A204.1 (cell line): ENCODE measurements around the gene RAB11B.
"Not testable (repeated sequence)": the region's sequence is repeated elsewhere in the genome, so short reads cannot be mapped to it uniquely, and the experiment has no call there.

Experiments used
- FAIRE-seq: peaks from 2 replicates; lab custom pipeline; 2012; peaks lifted over from hg19 to GRCh38; lab: Jason Lieb, UNC

The RAB11B gene

DNA sequence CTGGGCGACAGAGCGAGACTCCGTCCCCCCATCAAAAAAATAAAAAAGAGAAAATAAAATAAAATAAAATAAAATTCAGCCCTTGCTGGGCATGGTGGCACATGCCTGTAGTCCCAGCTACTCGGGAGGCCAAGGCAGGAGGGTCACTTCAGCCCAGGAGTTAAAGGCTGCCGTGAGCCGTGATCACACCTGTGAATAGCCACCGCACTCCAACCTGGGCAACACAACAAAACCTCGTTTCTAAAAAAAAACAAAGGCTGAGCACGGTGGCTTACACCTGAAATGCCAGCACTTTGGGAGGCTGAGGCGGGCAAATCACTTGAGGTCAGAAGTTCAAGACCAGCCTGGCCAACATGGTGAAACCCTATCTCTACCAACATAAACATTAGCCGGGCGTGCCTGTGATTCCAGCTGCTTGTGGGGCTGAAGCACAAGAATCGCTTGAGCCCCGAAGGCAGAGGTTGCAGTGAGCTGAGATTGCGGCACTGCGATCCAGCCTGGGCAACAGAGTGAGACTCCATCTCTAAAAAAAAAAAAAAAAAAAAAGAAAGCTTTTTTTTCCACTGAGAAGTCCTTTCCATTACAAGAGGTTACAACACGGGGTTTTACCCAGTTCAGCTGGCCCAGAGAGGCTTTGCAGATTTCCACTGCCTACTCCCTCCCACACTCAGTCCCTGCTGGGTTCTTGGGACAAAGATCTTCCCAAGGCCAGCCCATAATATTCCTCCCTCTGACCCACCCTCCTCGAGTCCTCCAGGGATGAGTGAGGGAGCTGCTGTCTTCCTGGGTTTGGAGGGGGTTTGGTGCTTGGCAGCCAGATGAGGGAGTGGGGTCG, 19.8 kb upstream of the RAB11B start:
- no peak for FAIRE-seq

DNA sequence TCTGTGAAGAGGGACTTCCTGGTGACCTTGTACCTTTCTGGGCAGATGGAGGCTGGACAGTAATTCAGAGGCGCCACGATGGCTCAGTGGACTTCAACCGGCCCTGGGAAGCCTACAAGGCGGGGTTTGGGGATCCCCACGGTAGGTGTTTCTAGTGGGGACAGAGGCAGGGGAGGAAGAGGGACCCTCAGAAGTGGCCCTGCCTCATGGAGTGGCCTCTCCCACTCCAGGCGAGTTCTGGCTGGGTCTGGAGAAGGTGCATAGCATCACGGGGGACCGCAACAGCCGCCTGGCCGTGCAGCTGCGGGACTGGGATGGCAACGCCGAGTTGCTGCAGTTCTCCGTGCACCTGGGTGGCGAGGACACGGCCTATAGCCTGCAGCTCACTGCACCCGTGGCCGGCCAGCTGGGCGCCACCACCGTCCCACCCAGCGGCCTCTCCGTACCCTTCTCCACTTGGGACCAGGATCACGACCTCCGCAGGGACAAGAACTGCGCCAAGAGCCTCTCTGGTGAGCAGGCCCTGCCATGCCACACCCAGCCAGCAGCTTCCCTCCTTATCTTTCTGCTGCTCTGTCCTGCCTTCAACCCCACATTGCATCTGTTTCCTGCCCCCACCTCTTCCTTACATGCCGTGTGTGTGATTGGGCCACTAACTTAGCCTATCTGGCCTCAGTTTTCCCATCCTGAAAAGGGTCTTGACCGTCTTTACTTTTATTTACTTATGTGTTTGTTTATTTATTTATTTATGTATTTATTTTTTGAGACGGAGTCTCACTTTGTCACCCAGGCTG, 19.0 kb upstream of the RAB11B start:
- no peak for FAIRE-seq

DNA sequence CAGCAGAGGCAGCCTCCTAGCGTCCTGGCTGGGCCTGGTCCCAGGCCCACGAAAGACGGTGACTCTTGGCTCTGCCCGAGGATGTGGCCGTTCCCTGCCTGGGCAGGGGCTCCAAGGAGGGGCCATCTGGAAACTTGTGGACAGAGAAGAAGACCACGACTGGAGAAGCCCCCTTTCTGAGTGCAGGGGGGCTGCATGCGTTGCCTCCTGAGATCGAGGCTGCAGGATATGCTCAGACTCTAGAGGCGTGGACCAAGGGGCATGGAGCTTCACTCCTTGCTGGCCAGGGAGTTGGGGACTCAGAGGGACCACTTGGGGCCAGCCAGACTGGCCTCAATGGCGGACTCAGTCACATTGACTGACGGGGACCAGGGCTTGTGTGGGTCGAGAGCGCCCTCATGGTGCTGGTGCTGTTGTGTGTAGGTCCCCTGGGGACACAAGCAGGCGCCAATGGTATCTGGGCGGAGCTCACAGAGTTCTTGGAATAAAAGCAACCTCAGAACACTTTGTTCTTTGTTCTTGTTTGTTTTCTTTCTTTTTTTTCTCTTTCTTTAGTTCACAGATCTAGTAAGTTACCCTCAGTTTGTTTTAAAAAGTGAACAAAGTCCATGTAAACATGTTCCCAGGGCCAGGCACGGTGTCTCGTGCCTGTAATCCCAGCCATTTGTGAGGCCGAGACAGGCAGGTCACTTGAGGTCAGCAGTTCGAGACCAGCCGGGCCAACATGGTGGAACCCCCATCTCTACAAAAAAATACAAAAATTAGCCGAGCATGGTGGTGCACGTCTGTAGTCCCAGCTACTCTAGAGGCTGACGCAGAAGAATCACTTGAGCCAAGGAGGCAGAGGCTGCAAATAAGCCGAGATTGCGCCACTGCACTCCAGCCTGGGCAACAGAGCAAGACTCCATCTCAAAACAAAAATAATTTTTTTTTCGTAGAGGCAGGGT, 16.0 kb upstream of the RAB11B start:
- FAIRE-seq, result no peak

DNA sequence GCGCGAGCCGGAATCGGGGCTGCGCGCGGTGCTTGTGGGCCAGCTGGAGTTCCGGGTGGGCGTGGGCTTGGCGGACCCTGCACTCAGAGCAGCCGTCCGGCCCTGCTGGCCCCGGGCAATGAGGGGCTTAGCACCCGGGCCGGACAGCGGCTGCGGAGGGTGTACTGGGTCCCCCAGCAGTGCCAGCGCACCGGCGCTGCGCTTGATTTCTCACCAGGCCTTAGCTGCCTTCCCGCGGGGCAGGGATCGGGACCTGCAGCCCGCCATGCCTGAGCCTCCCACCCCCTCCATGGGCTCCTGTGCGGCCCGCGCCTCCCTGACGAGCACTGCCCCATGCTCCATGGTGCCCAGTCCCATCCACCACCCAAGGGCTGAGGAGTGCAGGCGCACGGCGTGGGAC, 14.4 kb upstream of the RAB11B start:
- FAIRE-seq, result not testable (repeated sequence)

DNA sequence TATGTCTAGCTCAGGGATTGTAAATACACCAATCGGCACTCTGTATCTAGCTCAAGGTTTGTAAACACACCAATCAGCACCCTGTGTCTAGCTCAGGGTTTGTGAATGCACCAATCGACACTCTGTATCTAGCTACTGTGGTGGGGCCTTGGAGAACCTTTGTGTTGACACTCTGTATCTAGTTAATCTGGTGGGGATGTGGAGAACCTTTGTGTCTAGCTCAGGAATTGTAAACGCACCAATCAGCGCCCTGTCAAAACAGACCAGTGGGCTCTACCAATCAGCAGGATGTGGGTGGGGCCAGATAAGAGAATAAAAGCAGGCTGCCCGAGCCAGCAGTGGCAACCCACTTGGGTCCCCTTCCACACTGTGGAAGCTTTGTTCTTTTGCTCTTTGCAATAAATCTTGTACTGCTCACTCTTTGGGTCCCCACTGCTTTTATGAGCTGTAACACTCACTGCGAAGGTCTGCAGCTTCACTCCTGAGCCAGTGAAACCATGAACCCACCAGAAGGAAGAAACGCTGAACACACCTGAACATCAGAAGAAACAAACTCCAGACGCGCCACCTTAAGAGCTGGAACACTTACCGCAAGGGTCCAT, 13.7 kb upstream of the RAB11B start:
- not testable (repeated sequence) for FAIRE-seq

DNA sequence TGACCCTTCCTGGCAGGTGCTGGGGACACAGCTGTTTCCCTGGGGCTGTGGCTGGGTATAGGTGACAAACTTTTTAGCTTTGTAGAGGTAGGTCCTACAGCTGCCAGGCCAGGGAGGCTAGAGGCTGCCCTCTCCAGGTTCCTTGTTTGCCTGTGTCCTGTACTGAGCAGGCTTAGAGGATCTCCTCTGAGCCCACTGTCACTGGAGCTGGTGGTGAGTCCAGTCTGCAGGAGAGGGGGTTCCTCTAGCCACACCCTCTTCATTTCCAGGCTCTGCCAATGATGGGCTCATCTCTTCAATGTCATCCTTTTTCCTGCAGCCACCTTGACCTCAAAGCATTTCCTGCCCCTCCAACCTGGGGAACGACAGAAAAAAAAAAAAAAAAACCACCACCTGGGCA, 12.6 kb upstream of the RAB11B start:
- no peak for FAIRE-seq

DNA sequence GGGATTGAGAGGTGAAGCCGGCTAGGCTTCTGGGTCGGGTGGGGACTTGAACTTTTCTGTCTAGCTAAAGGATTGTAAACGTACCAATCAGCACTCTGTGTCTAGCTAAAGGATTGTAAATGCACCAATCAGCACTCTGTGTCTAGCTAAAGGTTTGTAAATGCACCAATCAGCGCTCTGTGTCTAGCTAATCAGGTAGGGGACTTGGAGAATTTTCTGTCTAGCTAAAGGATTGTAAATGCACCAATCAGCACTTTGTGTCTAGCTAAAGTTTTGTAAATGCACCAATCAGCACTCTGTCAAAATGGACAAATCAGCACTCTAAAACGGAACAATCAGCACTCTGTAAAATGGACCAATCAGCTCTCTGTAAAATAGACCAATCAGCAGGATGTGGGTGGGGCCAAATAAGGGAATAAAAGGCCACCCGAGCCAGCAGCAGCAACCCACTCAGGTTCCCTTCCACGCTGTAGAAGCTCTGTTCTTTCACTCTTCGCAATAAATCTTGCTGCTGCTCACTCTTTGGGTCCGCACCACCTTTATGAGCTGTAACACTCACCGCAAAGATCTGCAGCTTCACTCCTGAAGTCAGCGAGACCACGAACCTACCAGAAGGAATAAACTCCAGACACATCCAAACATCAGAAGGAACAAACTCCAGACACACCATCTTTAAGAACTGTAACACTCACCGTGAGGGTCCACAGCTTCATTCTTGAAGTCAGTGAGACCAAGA, 10.8 kb upstream of the RAB11B start:
- not testable (repeated sequence) for FAIRE-seq

DNA sequence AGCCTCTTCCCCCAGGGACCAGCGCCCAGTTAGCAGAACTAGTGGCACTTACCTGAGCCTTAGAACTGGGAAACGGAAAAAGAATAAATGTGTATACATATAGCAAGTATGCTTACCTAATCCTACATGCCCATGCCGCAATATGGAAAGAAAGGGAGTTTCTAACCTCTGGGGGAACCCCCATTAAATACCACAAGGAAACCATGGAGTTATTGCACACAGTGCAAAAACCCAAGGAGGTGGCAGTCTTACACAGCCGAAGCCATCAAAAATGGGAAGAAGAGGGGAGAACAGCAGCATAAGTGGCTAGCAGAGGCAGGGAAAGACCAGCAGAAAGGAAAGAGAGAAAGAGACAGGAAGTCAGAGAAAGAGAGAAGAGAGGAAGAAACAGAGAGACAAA, 5.6 kb upstream of the RAB11B start:
- FAIRE-seq, result not testable (repeated sequence)

DNA sequence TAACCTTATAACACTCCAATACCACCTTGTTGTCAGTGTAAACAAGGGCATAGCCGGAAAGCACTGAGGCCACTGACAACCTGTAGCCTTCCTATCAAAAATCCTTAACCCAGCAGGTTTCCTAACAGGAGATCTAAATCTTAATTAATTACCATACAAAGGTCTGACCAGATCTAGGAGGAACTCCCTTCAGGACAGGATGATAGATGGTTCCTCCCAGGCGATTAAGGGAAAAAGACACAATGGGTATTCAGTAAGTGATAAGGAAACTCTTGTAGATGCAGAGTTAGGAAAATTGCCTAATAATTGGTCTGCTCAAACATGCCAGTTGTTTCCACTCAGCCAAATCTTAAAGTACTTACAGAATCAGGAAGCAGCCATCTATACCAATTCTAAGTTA, 5.1 kb upstream of the RAB11B start:
- FAIRE-seq, result not testable (repeated sequence)

DNA sequence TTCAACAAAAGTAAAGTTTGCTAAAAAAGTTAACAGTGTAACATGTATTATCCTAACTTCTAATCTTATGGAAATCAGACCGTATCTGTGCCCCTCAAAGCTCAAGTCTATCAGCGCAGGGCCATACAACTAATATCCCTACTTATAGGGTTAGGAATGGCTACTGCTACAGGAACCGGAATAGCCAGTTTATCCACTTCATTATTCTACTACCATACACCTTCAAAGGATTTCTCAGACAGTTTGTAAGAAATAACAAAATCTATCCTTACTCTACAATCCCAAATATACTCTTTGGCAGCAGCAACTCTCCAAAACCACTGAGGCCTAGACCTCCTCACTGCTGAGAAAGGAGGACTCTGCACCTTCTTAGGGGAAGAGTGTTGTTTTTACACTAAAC, 4.6 kb upstream of the RAB11B start:
- FAIRE-seq, result not testable (repeated sequence)

DNA sequence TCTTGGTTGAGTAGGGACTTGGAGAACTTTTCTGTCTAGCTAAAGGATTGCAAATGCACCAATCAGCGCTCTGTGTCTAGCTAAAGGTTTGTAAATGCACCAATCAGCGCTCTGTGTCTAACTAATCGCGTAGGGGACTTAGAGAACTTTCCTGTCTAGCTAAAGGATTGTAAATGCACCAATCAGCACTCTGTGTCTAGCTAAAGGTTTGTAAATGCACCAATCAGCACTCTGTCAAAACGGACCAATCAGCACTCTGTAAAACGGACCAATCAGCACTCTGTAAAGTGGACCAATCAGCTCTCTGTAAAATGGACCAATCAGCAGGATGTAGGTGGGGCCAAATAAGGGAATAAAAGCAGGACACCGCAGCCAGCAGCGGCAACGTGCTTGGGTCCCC, 3.7 kb upstream of the RAB11B start:
- not testable (repeated sequence) for FAIRE-seq

DNA sequence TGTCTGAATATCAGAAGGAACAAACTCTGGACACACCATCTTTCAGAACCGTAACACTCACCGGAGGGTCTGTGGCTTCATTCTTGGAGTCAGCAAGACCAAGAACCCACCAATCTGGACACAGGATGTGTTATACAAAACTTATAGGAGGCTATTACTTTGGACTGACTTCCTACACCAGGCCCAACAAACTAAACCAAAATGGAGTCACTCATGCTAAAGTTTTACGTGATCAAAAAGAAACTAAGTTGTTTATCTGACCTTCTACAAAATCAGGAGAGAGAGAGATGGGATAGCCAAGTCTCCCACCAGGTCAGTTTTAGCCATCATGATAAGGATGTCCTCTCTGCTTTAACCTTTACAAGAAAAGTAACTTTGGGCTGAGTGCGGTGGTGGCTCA, 3.2 kb upstream of the RAB11B start:
- FAIRE-seq, result no peak

DNA sequence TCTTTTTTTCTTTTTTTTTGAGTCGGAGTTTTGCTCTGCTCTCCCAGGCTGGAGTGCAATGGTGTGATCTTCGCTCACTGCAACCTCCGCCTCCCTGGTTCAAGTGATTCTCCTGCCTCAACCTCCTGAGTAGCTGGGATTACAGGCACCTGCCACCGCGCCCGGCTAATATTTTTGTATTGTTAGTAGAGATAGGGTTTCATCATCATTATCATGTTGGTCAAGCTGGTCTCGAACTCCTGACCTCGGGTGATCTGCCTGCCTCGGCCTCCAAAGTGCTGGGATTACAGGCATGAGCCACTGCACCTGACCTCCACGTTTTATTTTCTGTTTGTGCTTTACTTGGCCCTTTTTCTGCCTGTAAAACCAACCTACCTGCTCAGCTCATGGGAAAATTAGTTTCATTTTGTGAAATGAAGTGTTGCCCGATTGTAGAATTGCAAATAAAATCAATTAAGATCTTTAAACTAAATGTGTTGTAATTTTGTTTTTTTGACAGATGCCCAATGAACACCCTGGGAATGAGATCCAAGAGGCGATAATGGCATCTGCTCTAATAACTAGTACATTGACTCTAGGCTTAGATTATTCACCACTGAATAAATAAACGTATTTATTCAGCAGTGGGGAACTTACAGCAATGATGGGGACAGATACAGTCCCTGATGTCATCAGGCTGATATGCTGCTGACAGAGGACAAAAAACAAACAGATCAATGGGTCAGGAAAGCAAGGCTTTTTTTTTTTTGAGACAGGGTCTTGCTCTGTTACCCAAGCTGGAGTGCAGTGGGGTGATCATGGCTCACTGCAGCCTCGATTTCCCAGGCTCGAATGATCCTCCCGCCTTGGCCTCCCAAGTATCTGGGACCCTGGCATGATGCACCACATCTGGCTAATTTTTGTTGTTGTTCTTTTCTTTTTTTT, 2.2 kb upstream of the RAB11B start:
- FAIRE-seq, result no peak

DNA sequence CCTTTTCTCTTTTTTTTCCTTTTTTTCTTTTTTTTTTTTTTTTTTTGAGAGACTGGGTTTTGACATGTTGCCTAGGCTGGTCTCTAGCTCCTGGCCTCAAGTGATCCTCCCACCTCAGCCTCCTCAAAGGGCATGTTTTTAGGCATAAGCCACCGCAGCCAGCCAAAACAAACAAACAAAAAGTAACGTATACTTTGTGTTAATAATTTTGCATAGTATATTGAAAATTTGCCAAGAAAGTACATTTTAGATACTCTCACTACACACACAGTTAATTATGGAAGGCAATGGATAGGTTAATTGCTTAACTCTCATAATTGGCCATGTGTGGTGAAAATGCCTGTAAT, 1.6 kb upstream of the RAB11B start:
- no peak for FAIRE-seq

DNA sequence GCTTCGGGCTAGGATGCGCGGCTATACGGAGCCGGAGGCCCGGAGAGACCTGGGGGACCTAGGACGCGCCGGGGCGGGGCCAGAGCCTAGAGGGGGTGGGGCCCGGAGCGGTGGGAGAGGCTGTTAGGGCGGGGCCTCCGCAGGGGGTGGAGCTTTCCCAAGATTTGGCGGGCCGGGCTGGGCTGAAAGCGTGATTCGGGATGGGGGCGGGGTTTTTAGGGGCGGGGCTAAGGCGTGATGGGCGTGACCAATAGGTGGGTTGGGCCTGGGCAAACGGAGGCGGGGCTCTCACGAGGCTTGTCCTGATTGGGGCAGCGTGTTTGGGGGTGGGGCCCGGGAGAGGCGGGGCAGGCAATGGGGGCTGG, 439 bp downstream of the RAB11B start:
- no peak for FAIRE-seq

DNA sequence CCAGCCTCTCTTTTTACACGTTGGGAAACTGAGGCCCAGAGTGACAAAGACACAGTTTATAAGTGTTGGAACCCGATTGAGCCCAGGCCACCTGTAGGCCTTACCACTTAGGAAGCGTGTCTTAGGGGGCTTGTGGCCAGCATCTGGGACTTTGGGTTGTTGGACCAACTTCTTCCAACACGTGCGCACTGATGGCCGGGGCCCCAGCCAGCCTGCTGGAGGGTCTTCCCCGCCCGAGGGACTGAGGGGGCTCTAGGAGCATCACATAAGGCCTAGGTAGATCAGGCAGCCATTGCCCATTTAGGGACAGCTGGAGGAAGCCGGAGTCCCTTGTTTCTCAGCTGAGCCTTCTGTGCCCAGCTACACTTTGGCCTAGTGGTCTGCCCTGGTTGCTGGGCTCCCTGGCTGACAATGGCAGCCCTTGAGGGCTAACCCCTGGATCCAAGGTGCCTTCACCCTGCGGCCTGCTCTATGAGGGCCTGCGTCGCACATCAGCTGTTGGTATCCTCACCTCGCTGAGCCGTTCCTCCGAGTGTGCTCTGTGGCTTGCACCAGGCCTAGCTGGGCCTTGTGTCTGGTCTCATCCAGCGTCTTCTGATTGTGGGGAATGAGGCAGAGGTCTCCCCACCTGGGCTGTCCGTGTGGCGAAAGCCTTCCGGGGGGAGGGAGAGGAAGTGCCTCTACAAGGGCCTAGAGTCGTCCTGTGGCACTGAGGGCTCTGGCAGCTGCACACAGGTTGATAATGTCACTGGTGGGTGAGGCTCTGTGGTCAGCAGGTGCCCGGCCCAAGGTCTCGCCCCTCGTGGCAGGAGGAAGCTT, 1.2 kb downstream of the RAB11B start:
- no peak for FAIRE-seq

DNA sequence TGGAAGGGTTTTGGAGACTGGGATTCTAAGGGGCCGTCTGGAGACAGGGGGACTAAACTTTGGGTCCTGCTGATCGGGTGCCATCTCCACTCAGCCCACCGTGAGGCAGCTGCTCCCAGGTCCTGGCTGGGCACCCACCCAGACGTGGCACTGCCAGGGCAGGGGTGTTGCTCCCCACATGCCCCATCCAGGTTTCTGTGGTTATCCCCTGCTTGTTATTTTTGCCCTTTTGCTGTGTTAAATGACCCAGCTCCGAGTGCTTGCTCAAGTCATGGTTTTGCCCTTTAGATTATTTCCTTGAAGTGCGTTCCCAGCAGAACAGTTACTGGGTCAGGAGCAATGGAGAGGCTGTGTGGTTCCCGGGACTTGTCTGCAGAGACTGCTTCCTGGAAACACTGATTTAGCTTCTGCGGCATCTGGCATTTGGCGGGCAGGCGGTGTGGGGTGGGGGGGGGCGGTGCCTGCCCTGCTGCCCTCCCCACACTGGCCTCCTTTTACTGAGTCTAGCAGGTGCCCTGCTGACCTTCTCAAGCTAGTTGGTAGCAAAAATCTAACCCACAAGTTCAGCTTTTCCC, 1.9 kb downstream of the RAB11B start:
- FAIRE-seq, result no peak

DNA sequence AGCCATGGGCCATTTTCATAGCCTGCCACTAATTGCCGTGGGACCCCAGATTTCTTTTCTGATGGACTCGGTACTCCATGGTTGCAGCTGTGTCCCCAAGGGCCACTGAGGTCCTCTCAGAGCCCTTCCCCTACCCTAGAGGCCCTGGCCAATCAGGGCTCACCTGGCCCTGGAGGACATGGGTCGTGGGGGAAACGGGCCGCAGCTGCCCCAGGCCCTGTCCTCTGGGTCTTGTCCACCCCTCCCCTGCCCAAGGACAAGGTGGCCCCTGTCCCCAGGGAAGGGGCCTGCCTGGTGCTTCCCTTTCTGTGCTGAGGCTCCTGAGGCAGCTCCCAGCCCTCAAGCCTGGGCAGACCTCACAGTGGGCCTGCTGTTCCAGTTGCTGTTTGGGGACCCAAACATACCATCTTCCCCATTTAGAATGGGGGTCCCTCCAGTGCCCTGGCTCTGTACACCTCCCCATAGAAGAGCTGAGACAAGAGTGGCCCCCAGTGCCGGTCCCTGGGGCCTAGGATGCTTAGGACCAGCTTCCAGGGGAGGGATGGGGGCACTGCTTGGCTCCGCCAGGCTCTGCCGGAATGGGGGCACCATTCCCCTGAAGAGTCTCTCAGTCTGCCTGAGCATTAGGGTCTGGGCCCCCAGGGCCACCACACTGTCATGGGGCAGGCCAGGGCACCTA, 3.2 kb downstream of the RAB11B start:
- no peak for FAIRE-seq

DNA sequence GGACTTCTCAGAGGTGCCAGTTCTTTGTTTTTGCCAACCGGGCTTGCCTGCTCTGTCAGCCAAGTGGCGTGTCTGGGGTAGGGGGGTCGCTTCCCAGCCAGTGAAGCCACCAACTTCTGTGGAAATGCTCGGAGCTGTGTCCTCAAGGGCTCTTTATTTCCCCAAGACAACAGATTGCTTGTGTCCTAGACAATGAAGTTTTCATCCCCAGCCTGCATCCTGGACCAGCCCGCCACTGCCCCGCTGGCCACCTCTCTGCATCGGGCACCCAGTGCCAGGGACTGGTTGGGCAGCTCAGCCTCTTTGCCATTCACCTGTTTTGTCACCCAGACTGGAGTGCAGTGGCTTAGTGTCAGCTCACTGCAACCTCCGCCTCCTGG, 3.7 kb downstream of the RAB11B start:
- no peak for FAIRE-seq
